Activated CD4-positive, CD25-positive, alpha-beta regulatory T cell treated with anti-CD3 and anti-CD28 coated beads, Interleukin-2, amount 50 U/mL, for 24 hours (primary cell): ENCODE measurements around the gene MMD2.

Source experiments
- ATAC-seq, 2 donors: fragments of 150-1000 bp; cut with Tn5 transposase; one replicate each; pipeline ENCODE4 v1.10.0; 2021; ENCODE audit warnings: mild to moderate bottlenecking in 1 of 2, moderate library complexity in 1 of 2

MMD2 gene

DNA sequence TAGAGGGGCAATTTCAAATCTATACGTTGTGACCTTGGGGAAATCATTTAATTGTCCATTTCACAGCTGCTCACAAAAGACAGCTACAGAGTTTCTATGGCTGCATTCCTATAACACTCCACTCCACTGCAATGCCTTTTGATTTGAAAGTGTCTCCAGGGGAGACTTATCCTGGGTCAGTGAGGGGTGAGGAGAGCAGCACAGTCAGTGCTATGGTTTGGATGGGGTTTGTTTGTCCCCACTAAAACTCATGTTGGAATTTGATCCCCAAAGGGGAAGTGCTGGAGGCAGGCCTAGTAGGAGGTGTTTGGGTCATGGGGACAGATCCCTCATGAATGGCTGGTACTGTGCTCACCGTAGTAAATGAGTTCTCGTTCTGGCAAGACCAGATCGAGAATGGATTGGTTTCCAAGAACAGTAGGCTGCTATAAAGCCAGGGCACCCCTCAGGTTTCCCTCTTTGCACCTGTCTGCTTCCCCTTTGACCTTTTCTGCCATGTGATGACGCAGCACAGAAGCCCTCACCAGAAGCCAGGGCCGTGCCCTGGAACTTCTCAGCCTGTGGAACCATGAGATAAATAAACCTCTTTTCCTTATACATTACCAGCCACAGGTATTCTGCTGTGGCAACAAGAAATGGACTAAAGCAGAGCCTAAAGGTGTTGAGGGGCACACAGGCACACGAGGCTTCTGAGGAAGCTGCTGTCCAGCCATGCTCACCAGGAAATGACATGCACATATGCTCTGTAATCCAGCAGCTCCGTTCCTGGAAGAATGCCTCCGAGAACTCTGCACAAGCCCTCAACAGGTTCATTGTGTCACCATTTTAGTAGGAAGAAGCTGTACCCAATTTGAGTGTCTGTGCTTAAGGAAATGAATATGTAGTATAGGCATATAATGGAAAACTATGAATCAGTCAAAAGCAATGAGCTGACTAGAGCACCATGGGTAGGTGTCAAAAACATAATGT is 92.2 kb downstream of the MMD2 start:
- no peak for ATAC-seq

DNA sequence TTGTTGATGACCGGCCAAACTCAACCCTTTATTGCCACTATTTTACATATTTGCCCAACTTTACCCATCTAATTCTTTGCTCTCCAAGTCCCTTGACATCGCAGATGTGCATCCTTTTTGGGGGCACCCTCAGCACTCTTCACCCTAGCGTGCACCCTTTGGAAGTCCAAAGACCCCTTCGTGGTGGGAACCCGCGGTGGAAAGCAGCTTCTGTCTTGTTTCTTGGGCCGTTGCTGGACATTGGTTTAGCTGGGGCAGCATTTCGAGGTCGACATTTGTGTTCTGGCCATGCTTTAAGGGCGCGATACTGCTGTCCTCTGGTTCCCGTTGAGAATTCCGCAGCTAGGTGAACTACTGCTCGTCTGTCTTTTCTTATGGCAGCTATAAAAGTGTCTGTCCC is 96.8 kb downstream of the MMD2 start:
- no peak for ATAC-seq

DNA sequence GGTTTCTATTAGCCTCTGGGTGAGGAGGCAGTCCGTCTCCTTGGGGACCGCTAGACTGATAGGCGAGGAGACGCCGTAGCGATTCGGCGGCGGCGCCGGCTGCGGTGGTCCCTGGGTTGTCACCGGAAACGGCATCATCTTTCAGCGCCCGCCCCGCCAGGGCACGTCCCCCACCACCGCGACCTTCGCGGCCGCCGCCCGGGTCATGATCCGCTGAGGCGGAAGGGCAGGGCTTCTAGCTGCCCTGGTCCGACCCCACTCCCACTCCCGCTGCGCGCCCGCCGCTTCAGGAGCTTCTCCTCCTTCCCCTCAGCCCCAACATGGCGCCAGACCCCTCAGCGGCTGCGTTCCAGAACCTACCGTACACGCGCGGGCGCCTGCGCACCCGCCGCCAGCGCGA is 97.3 kb downstream of the MMD2 start, which contains the start of gene PAPOLB:
PAPOLB (minus strand) TSS at position 358 of the 400 bp plus-strand sequence; CDS start at position 138, 220 bp downstream.
- no peak for ATAC-seq

- no peak for ATAC-seq
Observed at GRCh38 chr7:4861227-4861626, 97.8 kb downstream of the MMD2 start.

DNA sequence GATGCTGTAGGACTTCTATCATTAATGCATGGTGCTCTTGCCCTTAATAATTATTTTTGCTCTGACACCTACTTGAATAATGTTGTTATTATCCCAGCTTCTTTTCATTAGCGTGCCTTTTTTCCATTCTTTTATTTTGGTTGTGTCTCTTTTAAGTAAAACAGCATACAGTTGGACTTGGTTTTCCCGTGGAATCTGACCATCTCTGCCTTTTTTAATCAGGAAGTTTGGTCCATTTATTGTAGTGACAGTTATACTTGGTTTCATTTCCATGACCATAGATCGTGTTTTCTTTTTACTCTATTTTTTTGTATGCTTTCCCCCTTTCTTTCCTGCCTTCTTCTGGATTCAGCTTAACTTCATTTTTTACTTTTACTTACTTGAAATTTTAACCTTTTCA is 101.8 kb downstream of the MMD2 start:
- no peak for ATAC-seq

GRCh38 chr7:4856336-4857057 is 102.5 kb downstream of the MMD2 start:
- no peak for ATAC-seq
